ENCODE measurements around the gene PPM1M.

PPM1M gene

DNA sequence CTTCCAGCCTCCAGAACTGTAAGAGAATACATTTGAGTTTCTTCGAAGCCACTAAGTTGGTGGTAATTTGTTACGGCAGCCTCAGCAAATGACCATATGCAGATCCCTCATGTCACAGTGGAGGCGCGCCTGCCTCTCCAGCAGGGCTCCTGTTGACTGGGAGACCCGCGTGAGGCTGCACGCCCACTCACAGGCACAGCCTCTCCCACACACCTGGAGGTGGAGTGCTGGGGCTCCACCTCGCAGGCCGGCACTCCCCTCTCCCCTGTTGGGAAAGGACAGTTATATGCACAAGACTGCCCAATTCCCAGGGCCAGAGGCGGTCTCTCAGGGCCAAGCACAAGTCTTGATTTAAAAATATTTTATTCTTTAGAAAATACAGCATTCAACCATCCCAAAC, 17.3 kb upstream of the PPM1M start:
- Histone ChIP-seq H3K27me3 (ENCODE audit: insufficient read depth, insufficient read length) (no peaks in the 10 kb centered on the region), H3K36me3 (ENCODE audit: insufficient read depth, insufficient read length, low read length) (peaks cover 45% of the 10 kb centered on the region), H3K9ac (ENCODE audit: insufficient read length, low read depth) (no peak overlapping the region), H3K4me1 (ENCODE audit: insufficient read depth, insufficient read length) (peaks cover 6% of the 10 kb centered on the region), H3K9me3 (ENCODE audit: insufficient read depth, low read length) (no peaks in the 10 kb centered on the region), H3K4me3 (ENCODE audit: insufficient read length, low read depth) (no peak overlapping the region)
- no peak for DNase-seq (ENCODE audit: low read depth, low spot score)
- TF ChIP-seq SUZ12 (IDR thresholded peaks at IDR 0.05; ENCODE audit: extremely low read depth, insufficient read depth, insufficient read length) (no peak), ZNF274 (IDR thresholded peaks at IDR 0.05; ENCODE audit: low read depth, low read length) (no peak), YY1 (IDR thresholded peaks at IDR 0.05; ENCODE audit: insufficient read depth, insufficient read length) (no peak)

DNA sequence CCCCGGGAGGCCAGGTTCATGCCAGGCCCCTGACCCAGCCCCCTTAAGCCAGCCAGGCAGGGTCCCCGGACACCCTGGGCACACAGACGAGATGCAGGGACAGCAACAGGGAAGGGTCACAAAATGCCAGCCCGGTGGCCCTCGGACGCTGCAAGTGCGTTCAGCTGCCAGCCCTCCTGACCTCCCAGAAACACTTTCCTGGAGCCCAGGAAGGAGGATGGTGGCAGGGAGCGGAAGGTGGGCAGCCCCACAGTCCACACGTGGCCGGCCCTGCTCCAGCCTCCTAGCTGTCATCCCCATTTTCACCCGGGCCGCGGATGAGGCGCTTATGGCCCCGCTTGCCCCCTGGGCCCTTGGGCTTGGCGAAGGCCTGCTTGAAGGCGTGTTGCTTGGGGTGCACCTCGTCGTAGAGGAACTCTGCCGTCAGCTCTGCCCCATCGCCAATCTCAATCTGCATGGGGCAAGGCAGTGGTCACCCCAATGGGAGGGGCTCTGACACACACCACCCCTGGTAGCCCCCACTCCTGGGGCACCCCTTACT, 16.7 kb upstream of the PPM1M start:
- no peak for TF ChIP-seq SUZ12 (IDR thresholded peaks at IDR 0.05; ENCODE audit: extremely low read depth, insufficient read depth, insufficient read length)
- TF ChIP-seq ZNF274 (IDR thresholded peaks at IDR 0.05; ENCODE audit: low read depth, low read length), result no peak
- TF ChIP-seq YY1 (IDR thresholded peaks at IDR 0.05; ENCODE audit: insufficient read depth, insufficient read length), result no peak
- H3K9me3 ChIP-seq (ENCODE audit: insufficient read depth, low read length), result no peaks in the 10 kb centered on the region

DNA sequence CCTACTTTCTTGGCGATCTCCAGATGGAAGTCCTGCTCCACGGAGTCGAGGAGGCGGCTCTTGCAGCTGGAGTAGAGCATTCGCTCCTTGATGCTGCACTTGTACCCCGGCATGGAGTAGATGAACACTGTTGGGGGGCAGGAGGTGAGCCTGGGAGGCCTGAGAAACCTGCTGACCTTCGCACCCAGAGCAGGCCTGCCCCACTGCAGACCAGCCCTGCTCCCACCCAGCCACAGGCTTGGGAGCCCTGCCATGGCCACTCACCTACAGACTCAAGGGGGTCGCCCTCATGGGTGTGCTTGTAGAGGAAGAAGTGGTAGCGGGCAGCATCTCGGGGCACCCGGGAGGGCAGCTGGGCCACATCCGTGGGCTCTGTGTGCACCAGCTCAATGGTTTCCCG, 15.9 kb upstream of the PPM1M start:
- H3K9ac ChIP-seq (ENCODE audit: insufficient read length, low read depth), result no peak overlapping the region
- H3K4me1 ChIP-seq (ENCODE audit: insufficient read depth, insufficient read length), result peaks cover 6% of the 10 kb centered on the region
- H3K36me3 ChIP-seq (ENCODE audit: insufficient read depth, insufficient read length, low read length), result peaks cover 54% of the 10 kb centered on the region
- TF ChIP-seq YY1 (IDR thresholded peaks at IDR 0.05; ENCODE audit: insufficient read depth, insufficient read length), result no peak
- no peak for TF ChIP-seq SUZ12 (IDR thresholded peaks at IDR 0.05; ENCODE audit: extremely low read depth, insufficient read depth, insufficient read length)
- TF ChIP-seq ZNF274 (IDR thresholded peaks at IDR 0.05; ENCODE audit: low read depth, low read length), result no peak
- H3K4me3 ChIP-seq (ENCODE audit: insufficient read length, low read depth), result no peak overlapping the region
- H3K27me3 ChIP-seq (ENCODE audit: insufficient read depth, insufficient read length), result no peaks in the 10 kb centered on the region
- no peak for DNase-seq (ENCODE audit: low read depth, low spot score)
- H3K9me3 ChIP-seq (ENCODE audit: insufficient read depth, low read length), result no peaks in the 10 kb centered on the region

More for the DNA sequence above, 16.7 kb upstream of the PPM1M start:
- DNase-seq (ENCODE audit: low read depth, low spot score), result no peak
- Histone ChIP-seq H3K4me1 (ENCODE audit: insufficient read depth, insufficient read length) (peaks cover 6% of the 10 kb centered on the region), H3K27me3 (ENCODE audit: insufficient read depth, insufficient read length) (no peaks in the 10 kb centered on the region), H3K36me3 (ENCODE audit: insufficient read depth, insufficient read length, low read length) (peaks cover 45% of the 10 kb centered on the region), H3K4me3 (ENCODE audit: insufficient read length, low read depth) (no peak overlapping the region), H3K9ac (ENCODE audit: insufficient read length, low read depth) (no peak overlapping the region)

DNA sequence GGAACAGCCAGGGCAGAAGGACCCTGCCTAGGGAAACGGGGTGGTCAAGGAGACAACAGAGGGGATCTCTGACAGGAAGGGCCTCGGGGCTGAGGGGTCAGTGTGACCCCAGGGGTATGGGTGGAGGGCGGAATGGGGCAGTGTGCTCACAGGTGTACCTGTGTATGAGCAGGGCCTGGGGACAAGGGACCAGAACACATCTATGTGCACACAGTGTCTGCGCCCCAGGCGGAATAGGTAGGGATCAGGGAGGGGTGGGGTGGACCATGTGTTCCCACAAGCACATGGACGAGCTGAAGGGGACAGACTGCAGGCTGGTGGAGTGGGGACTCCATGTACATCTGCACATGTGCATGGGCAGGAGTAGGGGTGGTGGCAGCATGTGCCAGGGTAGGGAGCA, 15.1 kb upstream of the PPM1M start:
- Histone ChIP-seq H3K9ac (ENCODE audit: insufficient read length, low read depth) (no peak overlapping the region), H3K36me3 (ENCODE audit: insufficient read depth, insufficient read length, low read length) (peaks cover 59% of the 10 kb centered on the region), H3K4me3 (ENCODE audit: insufficient read length, low read depth) (no peak overlapping the region), H3K27me3 (ENCODE audit: insufficient read depth, insufficient read length) (no peaks in the 10 kb centered on the region), H3K9me3 (ENCODE audit: insufficient read depth, low read length) (no peaks in the 10 kb centered on the region), H3K4me1 (ENCODE audit: insufficient read depth, insufficient read length) (peaks cover 4% of the 10 kb centered on the region)
- no peak for TF ChIP-seq SUZ12 (IDR thresholded peaks at IDR 0.05; ENCODE audit: extremely low read depth, insufficient read depth, insufficient read length)
- no peak for TF ChIP-seq YY1 (IDR thresholded peaks at IDR 0.05; ENCODE audit: insufficient read depth, insufficient read length)
- no peak for TF ChIP-seq ZNF274 (IDR thresholded peaks at IDR 0.05; ENCODE audit: low read depth, low read length)
- no peak for DNase-seq (ENCODE audit: low read depth, low spot score)

DNA sequence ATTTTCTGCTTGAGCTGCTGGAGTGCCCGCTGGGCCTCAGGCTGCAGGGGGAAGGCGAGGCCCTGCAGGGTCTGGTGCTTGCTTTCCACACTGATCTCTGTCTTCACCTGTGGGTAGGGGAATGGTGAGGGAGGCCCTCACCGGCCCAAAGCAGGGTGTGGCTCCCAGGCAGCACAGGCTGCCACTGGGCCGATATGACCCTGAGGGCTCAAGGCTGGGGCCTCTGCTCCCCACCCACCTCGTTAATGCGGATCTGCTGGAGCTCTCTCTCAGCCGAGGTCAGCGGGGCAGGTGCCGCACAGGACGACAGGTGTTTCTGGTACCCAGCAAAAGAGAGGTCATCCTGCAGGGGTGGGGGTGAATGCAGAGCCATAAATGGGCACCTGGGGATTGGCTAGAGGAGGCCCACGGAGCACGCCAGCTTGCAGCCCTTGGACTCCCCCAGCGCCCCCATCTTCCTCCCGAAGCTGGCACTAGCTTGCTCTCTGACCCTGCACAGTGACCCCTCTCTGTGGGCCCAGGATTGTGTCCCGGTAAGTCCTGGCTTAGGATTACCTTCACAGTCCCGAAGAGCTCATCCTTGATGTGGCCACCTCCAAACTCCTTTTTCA, 14.6 kb upstream of the PPM1M start:
- H3K9me3 ChIP-seq (ENCODE audit: insufficient read depth, low read length), result no peaks in the 10 kb centered on the region
- peaks cover 2% of the 10 kb centered on the region for H3K4me1 ChIP-seq (ENCODE audit: insufficient read depth, insufficient read length)
- H3K36me3 ChIP-seq (ENCODE audit: insufficient read depth, insufficient read length, low read length), result peaks cover 63% of the 10 kb centered on the region
- no peak for DNase-seq (ENCODE audit: low read depth, low spot score)
- no peak overlapping the region for H3K4me3 ChIP-seq (ENCODE audit: insufficient read length, low read depth)
- no peaks in the 10 kb centered on the region for H3K27me3 ChIP-seq (ENCODE audit: insufficient read depth, insufficient read length)
- no peak overlapping the region for H3K9ac ChIP-seq (ENCODE audit: insufficient read length, low read depth)
- no peak for TF ChIP-seq ZNF274 (IDR thresholded peaks at IDR 0.05; ENCODE audit: low read depth, low read length)
- TF ChIP-seq YY1 (IDR thresholded peaks at IDR 0.05; ENCODE audit: insufficient read depth, insufficient read length), result no peak
- no peak for TF ChIP-seq SUZ12 (IDR thresholded peaks at IDR 0.05; ENCODE audit: extremely low read depth, insufficient read depth, insufficient read length)

DNA sequence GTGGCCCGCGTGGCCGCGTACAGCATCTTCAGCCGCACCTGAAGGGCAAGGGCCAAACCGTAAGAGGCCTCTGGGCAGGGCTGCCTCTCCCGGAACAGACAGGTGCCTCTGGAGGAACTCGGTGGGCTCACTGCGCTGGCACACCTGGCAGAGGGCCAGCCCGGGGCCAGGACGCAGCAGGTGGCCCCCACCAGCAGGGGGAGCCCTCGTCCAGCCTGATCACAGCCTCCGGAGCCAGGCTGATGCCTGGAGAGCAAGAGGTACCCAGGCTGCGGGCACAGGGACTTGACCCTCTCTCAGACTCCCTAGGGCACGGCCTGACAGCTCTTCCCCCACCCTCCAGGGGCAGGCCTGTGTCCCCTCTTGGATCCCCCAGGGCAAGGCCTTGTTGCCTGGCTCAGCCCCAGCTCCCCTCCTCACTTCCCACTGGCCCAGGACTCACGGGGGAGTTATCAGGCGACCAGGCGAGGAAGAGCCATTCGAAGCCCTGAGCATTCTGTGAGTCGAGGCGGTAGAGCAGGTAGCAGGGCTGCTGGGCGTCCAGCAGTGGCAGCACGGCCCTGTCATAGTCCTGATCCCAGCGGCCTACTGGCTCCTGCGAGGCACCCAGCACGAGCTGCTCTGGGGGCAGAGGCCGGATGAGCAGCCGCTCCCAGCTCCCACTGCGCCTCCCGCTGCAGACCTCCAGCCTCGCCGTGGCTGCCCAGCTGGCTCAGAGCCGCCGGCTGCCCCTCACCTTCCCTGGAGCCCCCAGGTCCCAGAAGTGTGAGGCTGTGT, 13.9 kb upstream of the PPM1M start:
- no peak for DNase-seq (ENCODE audit: low read depth, low spot score)
- Histone ChIP-seq H3K9me3 (ENCODE audit: insufficient read depth, low read length) (no peaks in the 10 kb centered on the region), H3K36me3 (ENCODE audit: insufficient read depth, insufficient read length, low read length) (peaks cover 63% of the 10 kb centered on the region), H3K9ac (ENCODE audit: insufficient read length, low read depth) (peak overlapping the region; percentile 37), H3K4me3 (ENCODE audit: insufficient read length, low read depth) (no peak overlapping the region), H3K27me3 (ENCODE audit: insufficient read depth, insufficient read length) (no peaks in the 10 kb centered on the region), H3K4me1 (ENCODE audit: insufficient read depth, insufficient read length) (peaks cover 8% of the 10 kb centered on the region)
- TF ChIP-seq SUZ12 (IDR thresholded peaks at IDR 0.05; ENCODE audit: extremely low read depth, insufficient read depth, insufficient read length) (no peak), YY1 (IDR thresholded peaks at IDR 0.05; ENCODE audit: insufficient read depth, insufficient read length) (no peak), ZNF274 (IDR thresholded peaks at IDR 0.05; ENCODE audit: low read depth, low read length) (no peak)

Measured in NT2/D1 (cell line).